ENCODE data around the gene MYBPC1.
"Not testable (repeated sequence)": the region's sequence is repeated elsewhere in the genome, so short reads cannot be mapped to it uniquely, and the experiment has no call there.

The MYBPC1 gene

DNA sequence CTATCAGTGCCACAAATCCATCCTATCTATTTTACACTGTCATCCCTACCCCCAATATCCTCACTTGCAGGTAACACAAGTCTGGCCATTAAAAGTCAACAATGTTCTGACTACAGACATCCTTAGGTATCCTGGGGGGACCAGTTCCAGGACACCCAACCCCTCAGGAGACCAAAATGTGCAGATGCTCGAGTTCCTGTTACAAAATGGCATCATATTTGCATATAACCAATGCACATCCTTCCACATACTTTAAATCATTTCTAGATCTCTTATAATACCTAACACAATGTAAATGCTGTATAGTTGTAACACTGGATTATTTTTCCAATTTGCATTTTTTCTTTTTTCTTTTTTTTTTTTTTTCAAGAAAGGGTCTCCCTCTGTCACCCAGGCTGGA is 137.5 kb downstream of the MYBPC1 start:
- DNase-seq: no peak
- H3K27ac ChIP-seq: no peak overlapping the region
- in situ Hi-C loops (cut with HindIII; ENCODE audit: low pct_ligation_motif_present, low sequenced_read_pairs): no loop called here
- no peak for TF ChIP-seq CTCF (IDR thresholded peaks at IDR 0.05; ENCODE audit: low read depth, low read length, missing control alignments)
- no peaks in the 10 kb centered on the region for H3K36me3 ChIP-seq (replicated peaks)
- H3K4me3 ChIP-seq (ENCODE audit: low read depth, low read length): no peak overlapping the region
- H3K27me3 ChIP-seq (replicated peaks): no peaks in the 10 kb centered on the region

DNA sequence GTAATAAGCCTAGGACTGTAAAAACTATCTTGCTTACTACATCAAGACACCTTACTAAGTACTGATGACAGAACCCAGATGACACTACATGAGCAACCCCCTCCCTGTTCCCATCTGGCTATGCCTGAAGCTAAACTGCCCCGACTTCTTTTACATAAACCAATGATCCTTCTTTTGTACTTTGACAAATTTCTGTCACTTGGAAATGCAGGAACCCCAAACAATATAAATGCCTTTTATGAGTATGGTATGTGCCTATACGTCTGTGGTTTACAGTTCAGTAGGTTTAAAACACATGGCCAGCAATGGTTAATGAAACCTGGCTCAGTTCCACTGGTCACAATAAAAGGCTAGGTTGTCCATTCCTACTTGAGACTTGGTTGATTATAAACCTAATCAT is 138.4 kb downstream of the MYBPC1 start:
- no peaks in the 10 kb centered on the region for H3K27me3 ChIP-seq (replicated peaks)
- no peak overlapping the region for H3K4me3 ChIP-seq (ENCODE audit: low read depth, low read length)
- TF ChIP-seq CTCF (IDR thresholded peaks at IDR 0.05; ENCODE audit: low read depth, low read length, missing control alignments): no peak
- H3K36me3 ChIP-seq (replicated peaks): no peaks in the 10 kb centered on the region
- DNase-seq: no peak
- in situ Hi-C loops (cut with HindIII; ENCODE audit: low pct_ligation_motif_present, low sequenced_read_pairs): no loop called here
- H3K27ac ChIP-seq: no peak overlapping the region

DNA sequence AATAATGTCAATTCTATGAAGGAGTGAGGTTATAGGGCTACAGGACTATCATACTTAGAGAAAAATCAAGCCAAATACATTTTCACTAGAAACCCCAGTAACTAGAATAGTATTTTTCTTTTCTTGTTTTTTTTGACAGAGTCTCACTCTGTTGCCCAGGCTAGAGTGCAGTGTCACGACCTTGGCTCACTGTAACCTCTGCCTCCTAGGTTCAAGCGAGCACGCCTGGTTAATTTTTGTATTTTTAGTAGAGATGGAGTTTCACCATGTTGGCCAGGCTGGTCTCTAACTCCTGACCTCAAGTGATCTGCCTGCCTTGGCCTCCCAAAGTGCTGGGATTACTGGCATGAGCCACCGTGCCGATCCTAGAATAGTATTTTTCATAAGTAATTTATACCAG is 139.7 kb downstream of the MYBPC1 start:
- H3K27ac ChIP-seq; DNase-seq; H3K4me3 ChIP-seq (ENCODE audit: low read depth, low read length); H3K27me3 ChIP-seq (replicated peaks); in situ Hi-C loops (cut with HindIII; ENCODE audit: low pct_ligation_motif_present, low sequenced_read_pairs); H3K36me3 ChIP-seq (replicated peaks): not testable (repeated sequence)

All from brain microvascular endothelial cell (primary cell).